IMR-90 (cell line): ENCODE measurements around the gene DDAH2. TPM values are rescaled to one million over a fixed set of nuclear protein-coding genes. Genes with fewer than 3 reads are reported as not detected.

Source experiments
- ATAC-seq: fragments of 200-7000 bp; cut with Tn5 transposase; 2 replicates; pipeline ENCODE4 v1.9.1; 2020; ENCODE audit warnings: low read depth, mild to moderate bottlenecking, moderate library complexity
- BruUV-seq: library from RNA; stranded (reverse); fragments of 400-500 nt; replicated peaks from 2 replicates; lab custom pipeline; 2021; lab: Mats Ljungman, UMichigan
- CTCF ChIA-PET: fragments of 300-600 bp; formaldehyde crosslinking; extraction: SDS; loops from one replicate; lab custom pipeline; 2021; ENCODE audit warnings: antibody characterized with exemption; lab: Yijun Ruan, JAX
- POLR2A ChIA-PET: fragments of 300-600 bp; sonication (Branson Sonifier 250); formaldehyde crosslinking; loops from one replicate; lab custom pipeline; 2022; ENCODE audit warnings: antibody characterized with exemption; ENCODE audit not compliant: unreplicated experiment; lab: Charles Lee
- DNase-seq: peaks from one replicate; pipeline ENCODE4 v3.0.0; 2013
- H2AFZ ChIP-seq: replicated peaks from 2 replicates; pipeline ENCODE3; 2013; ENCODE audit warnings: low read length, mild to moderate bottlenecking; ENCODE audit not compliant: poor library complexity
- H2AK5ac ChIP-seq: 2 replicates; pipeline ENCODE4 v1.6.1; 2013; ENCODE audit warnings: low read depth, low read length, inconsistent platforms
- H2AK9ac ChIP-seq: replicated peaks from 2 replicates; pipeline ENCODE3; 2013; ENCODE audit warnings: mild to moderate bottlenecking, low read depth, low read length, moderate library complexity; ENCODE audit not compliant: poor library complexity
- H2BK120ac ChIP-seq: 2 replicates; pipeline ENCODE4 v1.6.1; 2013; ENCODE audit warnings: low read depth, low read length, inconsistent platforms
- H2BK15ac ChIP-seq: 3 replicates; pipeline ENCODE4 v1.6.1; 2013; ENCODE audit warnings: low read depth, low read length, inconsistent platforms
- H2BK20ac ChIP-seq: 2 replicates; pipeline ENCODE4 v1.6.1; 2013; ENCODE audit warnings: low read depth, mild to moderate bottlenecking, inconsistent platforms, low read length, moderate library complexity
- H2BK5ac ChIP-seq: 2 replicates; pipeline ENCODE4 v1.6.1; 2013; ENCODE audit warnings: mild to moderate bottlenecking, low read depth, low read length, inconsistent platforms; ENCODE audit not compliant: poor library complexity, severe bottlenecking
- H3K14ac ChIP-seq: replicated peaks from 2 replicates; pipeline ENCODE4 v1.6.1; 2013; ENCODE audit warnings: low read depth, low read length, inconsistent platforms
- H3K18ac ChIP-seq: 2 replicates; pipeline ENCODE4 v1.6.1; 2013; ENCODE audit warnings: low read depth, low read length, control low read depth
- H3K23ac ChIP-seq: 2 replicates; pipeline ENCODE4 v1.6.1; 2013; ENCODE audit warnings: low read depth, low read length, inconsistent platforms
- H3K27ac ChIP-seq: 2 replicates; pipeline ENCODE4 v1.5.1; 2013; ENCODE audit warnings: mild to moderate bottlenecking, control low read depth, low read length; ENCODE audit not compliant: insufficient read depth
- H3K27me3 ChIP-seq: 2 replicates; pipeline ENCODE4 v1.6.1; 2013; ENCODE audit warnings: low read length; ENCODE audit not compliant: control insufficient read depth, insufficient read depth
- H3K36me3 ChIP-seq: 2 replicates; pipeline ENCODE4 v1.6.1; 2013; ENCODE audit warnings: low read length, mixed read lengths; ENCODE audit not compliant: control insufficient read depth, insufficient read depth
- H3K4ac ChIP-seq: 2 replicates; pipeline ENCODE4 v1.6.1; 2013; ENCODE audit warnings: low read depth, low read length, inconsistent platforms
- H3K4me1 ChIP-seq: 2 replicates; pipeline ENCODE4 v1.6.1; 2013; ENCODE audit warnings: low read length, mixed read lengths; ENCODE audit not compliant: control insufficient read depth, insufficient read depth
- H3K4me2 ChIP-seq: 2 replicates; pipeline ENCODE4 v1.6.1; 2013; ENCODE audit warnings: low read depth, mild to moderate bottlenecking, control low read depth, low read length, moderate library complexity
- H3K4me3 ChIP-seq: 2 replicates; pipeline ENCODE4 v1.5.1; 2013; ENCODE audit warnings: low read depth, mild to moderate bottlenecking, control low read depth, low read length, moderate library complexity; ENCODE audit not compliant: insufficient read depth
- H3K56ac ChIP-seq: 2 replicates; pipeline ENCODE4 v1.6.1; 2013; ENCODE audit warnings: low read length, inconsistent platforms; ENCODE audit not compliant: insufficient read depth; ENCODE audit errors: extremely low read depth
- H3K79me1 ChIP-seq, 2 experiments: 2 replicates each; pipeline ENCODE4 v1.6.1; 2013; ENCODE audit warnings: low read length in 2 of 2, inconsistent platforms in 1 of 2, low read depth in 1 of 2
- H3K9ac ChIP-seq: 2 replicates; pipeline ENCODE4 v1.6.1; 2013; ENCODE audit warnings: low read depth, low read length, control low read depth
- H3K9me1 ChIP-seq: 2 replicates; pipeline ENCODE4 v1.6.1; 2013; ENCODE audit warnings: low read length, inconsistent platforms; ENCODE audit not compliant: insufficient read depth
- H3K9me3 ChIP-seq: 2 replicates; pipeline ENCODE4 v1.6.1; 2013; ENCODE audit warnings: low read length; ENCODE audit not compliant: control insufficient read depth, insufficient read depth
- H4K20me1 ChIP-seq: 2 replicates; pipeline ENCODE4 v1.6.1; 2013; ENCODE audit warnings: low read length, inconsistent platforms; ENCODE audit not compliant: insufficient read depth
- H4K5ac ChIP-seq: 2 replicates; pipeline ENCODE4 v1.6.1; 2013; ENCODE audit warnings: mild to moderate bottlenecking, low read depth, low read length, control low read depth
- H4K8ac ChIP-seq, 2 experiments: 2 replicates each; pipeline ENCODE4 v1.6.1; 2013; ENCODE audit warnings: low read depth in 2 of 2, low read length in 2 of 2, control low read depth in 1 of 2, inconsistent platforms in 1 of 2
- H4K91ac ChIP-seq: 2 replicates; pipeline ENCODE4 v1.6.1; 2013; ENCODE audit warnings: low read depth, low read length, inconsistent platforms; ENCODE audit not compliant: insufficient read depth
- BHLHE40 ChIP-seq: fragments of 150-350 bp; IDR thresholded peaks from 2 replicates; pipeline ENCODE4 v1.6.1; 2016; ENCODE audit warnings: mild to moderate bottlenecking, low read depth, low read length
- CEBPB ChIP-seq: IDR thresholded peaks from 2 replicates; pipeline ENCODE4 v1.6.1; 2012; ENCODE audit warnings: low read depth, low read length, improper control_type of control experiment
- CHD1 ChIP-seq: IDR thresholded peaks from 2 replicates; pipeline ENCODE4 v1.6.1; 2012; ENCODE audit warnings: low read depth, low read length, improper control_type of control experiment
- NFE2L2 ChIP-seq: fragments of 150-350 bp; IDR thresholded peaks from 2 replicates; pipeline ENCODE4 v1.6.1; 2016; ENCODE audit warnings: low read depth, mild to moderate bottlenecking, low read length
- POLR2A ChIP-seq: IDR thresholded peaks from 2 replicates; pipeline ENCODE4 v1.6.1; 2012; ENCODE audit warnings: mild to moderate bottlenecking, low read depth, low read length
- RAD21 ChIP-seq: IDR thresholded peaks from 2 replicates; pipeline ENCODE4 v1.6.1; 2012; ENCODE audit warnings: low read length, improper control_type of control experiment
- RCOR1 ChIP-seq: IDR thresholded peaks from 2 replicates; pipeline ENCODE4 v1.6.1; 2012; ENCODE audit warnings: mild to moderate bottlenecking, low read length, improper control_type of control experiment; ENCODE audit not compliant: insufficient replicate concordance
- SMC3 ChIP-seq: fragments of 150-350 bp; IDR thresholded peaks from 2 replicates; pipeline ENCODE4 v1.6.1; 2016; ENCODE audit warnings: low read depth, mild to moderate bottlenecking, antibody characterized with exemption, low read length, moderate library complexity
- WGBS, 2 experiments: methylation state at CpG; one replicate each; pipeline versions ENCODE4 v1.1.5 to v1.1.7; 2013; ENCODE audit warnings: missing lambda C conversion rate in 2 of 2; ENCODE audit not compliant: insufficient read length in 1 of 2; ENCODE audit errors: extremely low coverage in 2 of 2; 5-methylcytosine and 5-hydroxymethylcytosine counted together
- dilution Hi-C: fragments of 300-500 bp; cut with HindIII; formaldehyde crosslinking; loops from one replicate; pipeline ENCODE4 v1.14.3; 2018; ENCODE audit warnings: low sequenced_read_pairs; ENCODE audit not compliant: unreplicated experiment
- in situ Hi-C: fragments of 300-500 bp; cut with MboI; formaldehyde crosslinking; loops from 3 replicates; pipeline ENCODE4 v1.14.3; 2019; ENCODE audit warnings: low sequenced_read_pairs, inconsistent platforms, mixed read lengths
- intact Hi-C: fragments of 100-400 bp; cut with micrococcal nuclease; formaldehyde crosslinking; loops from 2 replicates; pipeline ENCODE4 v1.10.0; 2022
- polyA plus RNA-seq, 3 experiments: library from polyadenylated mRNA; depleted of rRNA; stranded (reverse); fragments of >200 nt; gene quantifications; 2 replicates each; pipeline ENCODE4 v1.2.3, GENCODE V29; 2012; ENCODE audit warnings: low replicate concordance in 1 of 3
- total RNA-seq: library from RNA; depleted of rRNA; stranded (reverse); fragments of >200 nt; gene quantifications from 2 replicates; pipeline ENCODE4 v1.2.3, GENCODE V29; 2012
- TF ChIP-seq, protein P1 (sequence below): conservative IDR thresholded peaks from 2 replicates; pipeline ENCODE4 v1.5.1; 2012; ENCODE audit warnings: mild to moderate bottlenecking, low read depth, low read length, improper control_type of control experiment

Gene DDAH2
- total and polyA plus RNA-seq, 2 of the 4 experiments (the other 2 are of a cell fraction) = 40.7 to 57.9 TPM

DNA sequence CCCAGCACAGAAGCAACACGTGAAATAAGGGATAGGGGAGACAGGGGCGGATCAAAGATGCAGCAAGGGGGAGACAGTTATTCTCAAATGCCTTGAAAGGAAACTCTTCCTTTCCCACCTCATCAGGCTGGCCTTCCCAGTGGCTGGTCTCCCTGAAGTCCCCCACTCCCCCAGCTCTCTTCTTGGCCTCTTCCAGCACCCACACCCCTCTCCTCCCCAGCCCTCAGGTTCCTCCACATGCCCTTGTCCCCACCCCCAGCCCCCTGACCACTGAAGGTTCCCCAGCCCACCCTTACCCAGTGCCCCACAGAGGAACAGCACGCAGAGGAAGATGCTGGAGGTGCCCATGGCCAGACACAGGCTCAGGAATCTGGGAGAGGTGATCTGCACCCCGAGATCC is 15.6 kb downstream of the DDAH2 start:
- WGBS, 2 experiments = no CpG with 5 or more reads among the region's 4 CpGs
- Histone ChIP-seq H2BK5ac (no peak overlapping the region), H3K23ac (no peak overlapping the region), H4K8ac (no peak overlapping the region), H3K36me3 (no peaks in the 10 kb centered on the region), H4K20me1 (no peaks in the 10 kb centered on the region; the same call in 1 of the 2 replicates), H3K4me3 (no peak overlapping the region), H3K56ac (no peak overlapping the region), H3K79me1 (no peaks in the 10 kb centered on the region), H3K27me3 (peaks cover 37% of the 10 kb centered on the region), H3K14ac (no peak overlapping the region), H2AFZ (no peak overlapping the region), H3K4me2 (no peak overlapping the region), H2AK5ac (no peak overlapping the region), H2BK20ac (no peak overlapping the region), H3K9me1 (no peaks in the 10 kb centered on the region), H2AK9ac (peak overlapping the region; percentile 61), H2BK120ac (no peak overlapping the region), H3K9me3 (no peaks in the 10 kb centered on the region), H4K91ac (no peak overlapping the region), H3K9ac (no peak overlapping the region), H3K4me1 (no peaks in the 10 kb centered on the region), H3K4ac (no peak overlapping the region), H4K5ac (no peak overlapping the region), H3K27ac (no peak overlapping the region), H3K18ac (no peak overlapping the region), H2BK15ac (no peak overlapping the region)
- no peak for DNase-seq
- in situ Hi-C loops = no loop called here
- ChIA-PET CTCF (no interaction called here), POLR2A (no interaction called here)
- dilution Hi-C loops = no loop called here
- intact Hi-C loops = no loop called here
- TF ChIP-seq BHLHE40 (no peak), NFE2L2 (no peak), CHD1 (no peak), CEBPB (no peak), RCOR1 (no peak), POLR2A (no peak), RAD21 (no peak), SMC3 (no peak)
- TF ChIP-seq, protein P1, sequence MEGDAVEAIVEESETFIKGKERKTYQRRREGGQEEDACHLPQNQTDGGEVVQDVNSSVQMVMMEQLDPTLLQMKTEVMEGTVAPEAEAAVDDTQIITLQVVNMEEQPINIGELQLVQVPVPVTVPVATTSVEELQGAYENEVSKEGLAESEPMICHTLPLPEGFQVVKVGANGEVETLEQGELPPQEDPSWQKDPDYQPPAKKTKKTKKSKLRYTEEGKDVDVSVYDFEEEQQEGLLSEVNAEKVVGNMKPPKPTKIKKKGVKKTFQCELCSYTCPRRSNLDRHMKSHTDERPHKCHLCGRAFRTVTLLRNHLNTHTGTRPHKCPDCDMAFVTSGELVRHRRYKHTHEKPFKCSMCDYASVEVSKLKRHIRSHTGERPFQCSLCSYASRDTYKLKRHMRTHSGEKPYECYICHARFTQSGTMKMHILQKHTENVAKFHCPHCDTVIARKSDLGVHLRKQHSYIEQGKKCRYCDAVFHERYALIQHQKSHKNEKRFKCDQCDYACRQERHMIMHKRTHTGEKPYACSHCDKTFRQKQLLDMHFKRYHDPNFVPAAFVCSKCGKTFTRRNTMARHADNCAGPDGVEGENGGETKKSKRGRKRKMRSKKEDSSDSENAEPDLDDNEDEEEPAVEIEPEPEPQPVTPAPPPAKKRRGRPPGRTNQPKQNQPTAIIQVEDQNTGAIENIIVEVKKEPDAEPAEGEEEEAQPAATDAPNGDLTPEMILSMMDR = no peak
- ATAC-seq = no peak
- BruUV-seq = no TSS peak
